Smooth muscle cell (in vitro differentiated cells): ENCODE data around the gene FARP2. TPM values are rescaled to one million over a fixed set of nuclear protein-coding genes. Genes with fewer than 3 reads are reported as not detected.

Experiments used
- DNase-seq: peaks from one replicate; lab custom pipeline; 2025; ENCODE audit not compliant: unreplicated experiment; lab: John Stamatoyannopoulos, UW
- H2AFZ ChIP-seq: fragments of 200-600 bp; sonication (generic); 2 replicates; pipeline ENCODE4 v1.6.0; 2016; ENCODE audit warnings: antibody characterized with exemption, low read depth, mild to moderate bottlenecking
- H3F3A ChIP-seq: fragments of 200-600 bp; sonication (generic); 2 replicates; pipeline ENCODE4 v1.6.0; 2017; ENCODE audit warnings: antibody characterized with exemption, low read depth
- H3K27ac ChIP-seq: fragments of 200-600 bp; sonication (generic); 2 replicates; pipeline ENCODE4 v1.5.1; 2016; ENCODE audit warnings: low read depth, mild to moderate bottlenecking
- H3K27me3 ChIP-seq: fragments of 200-600 bp; sonication (generic); 2 replicates; pipeline ENCODE4 v1.6.1; 2016; ENCODE audit warnings: low read depth, mild to moderate bottlenecking
- H3K36me3 ChIP-seq: fragments of 200-600 bp; sonication (generic); 2 replicates; pipeline ENCODE4 v1.5.1; 2016; ENCODE audit warnings: low read depth
- H3K4me1 ChIP-seq: fragments of 200-600 bp; sonication (generic); 2 replicates; pipeline ENCODE4 v1.5.1; 2016; ENCODE audit warnings: low read depth
- H3K4me2 ChIP-seq: fragments of 200-600 bp; sonication (generic); 2 replicates; pipeline ENCODE4 v1.6.0; 2016; ENCODE audit warnings: mild to moderate bottlenecking
- H3K4me3 ChIP-seq: fragments of 200-600 bp; sonication (generic); 2 replicates; pipeline ENCODE4 v1.5.1; 2016; ENCODE audit warnings: mild to moderate bottlenecking
- H3K79me2 ChIP-seq: fragments of 200-600 bp; sonication (generic); 2 replicates; pipeline ENCODE4 v1.6.0; 2016; ENCODE audit warnings: low read depth, mild to moderate bottlenecking
- H3K9ac ChIP-seq: fragments of 200-600 bp; sonication (generic); 2 replicates; pipeline ENCODE4 v1.6.0; 2016; ENCODE audit warnings: low read depth
- H3K9me3 ChIP-seq: fragments of 200-600 bp; sonication (generic); replicated peaks from 2 replicates; pipeline ENCODE4 v1.5.1; 2016; ENCODE audit warnings: low read depth
- H4K20me1 ChIP-seq: fragments of 200-600 bp; sonication (generic); 2 replicates; pipeline ENCODE4 v1.6.0; 2016; ENCODE audit warnings: low read depth
- CTCF ChIP-seq: fragments of 200-600 bp; sonication (generic); IDR thresholded peaks from 2 replicates; pipeline ENCODE4 v1.5.1; 2017; ENCODE audit warnings: borderline replicate concordance, mild to moderate bottlenecking, antibody characterized with exemption; ENCODE audit not compliant: insufficient read depth, poor library complexity, severe bottlenecking
- WGBS: methylation state at CpG from one replicate; pipeline ENCODE4 v1.1.7; 2016; ENCODE audit warnings: low lambda C conversion rate; 5-methylcytosine and 5-hydroxymethylcytosine counted together
- polyA plus RNA-seq: library from polyadenylated mRNA; unstranded; fragments of >200 nt; fragmentation: Nextera tagmentation; extraction: Ambion mirVana; gene quantifications from 2 replicates; pipeline ENCODE4 v1.2.1, GENCODE V29; 2016
- total RNA-seq: library from RNA; depleted of rRNA; stranded (reverse); fragments of >200 nt; gene quantifications from 2 replicates; pipeline ENCODE4 v1.2.3, GENCODE V29; 2014

The FARP2 gene
- total and polyA plus RNA-seq, 2 experiments from 2014 or later, result 15.9 to 27.4 TPM

DNA sequence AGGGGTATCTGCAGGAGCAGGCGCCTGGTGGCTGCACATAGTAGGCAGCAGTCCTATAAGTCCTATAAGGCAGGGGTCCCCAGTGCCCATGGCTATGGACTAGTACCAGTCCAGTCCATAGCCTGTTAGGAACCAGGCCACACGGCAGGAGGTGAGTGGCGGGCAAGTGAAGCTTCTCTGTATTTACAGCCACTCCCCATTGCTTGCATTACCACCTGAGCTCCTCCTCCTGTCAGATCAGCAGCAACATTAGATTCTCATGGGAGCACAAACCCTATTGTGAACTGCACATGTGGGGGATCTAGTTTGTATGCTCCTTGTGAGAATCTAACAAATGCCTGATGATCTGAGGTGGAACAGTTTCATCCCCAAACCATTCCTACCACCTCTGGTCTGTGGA, 119.2 kb downstream of the FARP2 start:
- Histone ChIP-seq H4K20me1 (no peaks in the 10 kb centered on the region), H3K4me1 (no peaks in the 10 kb centered on the region), H3K9ac (no peak overlapping the region)

DNA sequence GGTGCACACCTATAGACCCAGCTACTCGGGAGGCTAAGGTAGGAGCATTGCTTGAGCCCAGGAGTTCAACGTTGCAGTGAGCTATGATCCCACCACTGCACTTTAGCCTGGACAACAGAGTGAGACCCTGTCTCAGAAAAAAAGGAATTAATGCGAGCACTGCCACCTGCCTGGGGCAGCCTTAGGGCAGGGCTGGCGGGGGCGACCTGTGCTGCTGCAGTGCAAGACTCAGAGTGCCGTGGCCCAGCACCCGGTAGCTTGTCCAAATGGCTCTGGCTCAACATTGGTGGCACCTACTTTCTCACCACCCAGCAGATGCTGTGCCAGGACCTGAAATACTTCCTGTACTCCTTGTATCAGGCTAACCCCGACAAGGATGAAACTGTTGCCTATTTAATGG, 122.1 kb downstream of the FARP2 start:
- Histone ChIP-seq H3K4me3 (no peak overlapping the region), H4K20me1 (no peaks in the 10 kb centered on the region), H3F3A (no peaks in the 10 kb centered on the region), H3K4me1 (no peaks in the 10 kb centered on the region), H3K4me2 (no peak overlapping the region), H3K79me2 (no peaks in the 10 kb centered on the region), H3K9ac (no peak overlapping the region), H2AFZ (no peak overlapping the region), H3K27me3 (no peaks in the 10 kb centered on the region), H3K36me3 (no peaks in the 10 kb centered on the region), H3K9me3 (no peaks in the 10 kb centered on the region), H3K27ac (no peak overlapping the region)
- no peak for TF ChIP-seq CTCF
- 97% methylated on average over 8 of the region's 8 CpGs for WGBS
- no peak for DNase-seq

More for the DNA sequence above, 119.2 kb downstream of the FARP2 start:
- Histone ChIP-seq H3K9me3 (no peaks in the 10 kb centered on the region), H3K4me3 (no peak overlapping the region), H3K36me3 (no peaks in the 10 kb centered on the region), H2AFZ (no peak overlapping the region), H3K4me2 (no peak overlapping the region), H3K79me2 (no peaks in the 10 kb centered on the region), H3F3A (no peaks in the 10 kb centered on the region), H3K27ac (no peak overlapping the region), H3K27me3 (no peaks in the 10 kb centered on the region)
- 96% methylated on average over 3 of the region's 3 CpGs for WGBS
- no peak for TF ChIP-seq CTCF
- no peak for DNase-seq

DNA sequence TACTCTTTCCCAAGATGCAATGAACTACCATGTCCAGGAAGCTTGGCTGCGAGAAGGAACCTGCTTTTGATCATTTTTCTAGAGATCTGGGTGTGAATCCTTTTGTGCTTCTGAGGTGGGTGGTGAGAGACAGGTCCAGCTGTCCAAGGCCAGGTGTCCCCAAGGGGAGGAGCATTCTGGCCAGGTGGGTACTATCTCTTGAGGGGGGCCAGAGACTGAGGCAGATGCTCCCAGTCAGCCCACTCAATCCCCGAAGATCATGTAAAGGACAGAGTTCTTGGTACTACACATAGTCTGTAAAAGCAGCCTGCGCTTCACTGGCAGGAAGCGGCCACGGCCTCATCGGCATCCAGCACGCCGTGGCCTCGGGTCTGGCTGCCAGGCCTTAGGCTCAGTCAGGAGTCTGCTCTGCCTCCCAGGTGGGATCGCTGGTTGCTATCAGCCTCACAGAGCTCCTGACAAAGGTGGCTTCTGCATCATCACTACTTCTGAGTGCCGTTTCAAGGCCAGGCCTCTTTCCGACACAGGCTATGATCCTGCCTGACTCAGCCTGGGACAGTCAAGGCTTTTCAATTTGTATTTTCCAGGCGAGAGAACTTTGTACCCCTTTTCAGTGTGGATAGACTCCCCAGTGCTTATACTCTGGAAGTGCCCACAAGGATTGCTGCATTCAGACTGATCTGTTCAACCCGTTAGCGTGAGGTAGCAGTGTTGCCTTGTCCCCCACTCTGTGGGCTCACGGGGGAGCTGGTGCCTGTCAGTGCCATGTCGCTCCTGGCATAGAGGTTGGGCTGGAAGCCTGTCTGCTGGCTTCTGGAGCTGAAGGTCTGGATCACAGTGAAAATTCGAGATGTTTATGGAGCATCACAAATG, 123.2 kb downstream of the FARP2 start:
- Histone ChIP-seq H3K27me3 (no peaks in the 10 kb centered on the region), H2AFZ (no peak overlapping the region), H3K4me2 (no peak overlapping the region), H3K36me3 (no peaks in the 10 kb centered on the region), H3K27ac (no peak overlapping the region), H3K4me1 (no peaks in the 10 kb centered on the region), H3K9me3 (no peaks in the 10 kb centered on the region), H3K4me3 (no peak overlapping the region), H3F3A (no peaks in the 10 kb centered on the region), H3K9ac (no peak overlapping the region), H3K79me2 (no peaks in the 10 kb centered on the region), H4K20me1 (no peaks in the 10 kb centered on the region)
- DNase-seq, result no peak
- 93% methylated on average over 18 of the region's 18 CpGs for whole genome bisulfite sequencing
- no peak for TF ChIP-seq CTCF

DNA sequence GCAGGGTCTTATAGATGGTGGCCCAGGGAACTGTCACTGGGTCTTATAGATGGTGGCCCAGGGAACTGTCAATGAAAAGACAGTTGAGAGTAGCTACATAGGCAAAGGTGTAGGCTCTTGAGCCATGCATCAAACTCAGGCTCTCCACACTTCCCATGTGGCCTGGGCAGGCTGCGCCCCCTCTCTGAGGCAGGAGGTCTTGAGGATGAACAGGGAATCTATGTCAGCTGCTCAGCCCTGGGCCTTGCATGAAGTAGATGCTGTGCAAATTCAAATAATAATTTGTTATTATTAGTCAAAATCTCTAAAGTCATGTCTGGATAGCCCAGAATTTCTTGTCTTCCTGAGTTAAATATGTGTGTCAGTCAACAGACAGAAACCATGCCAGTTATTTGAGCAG, 125.6 kb downstream of the FARP2 start:
- WGBS, result 100% methylated on average over 1 of the region's 1 CpG
- Histone ChIP-seq H3K27ac (no peak overlapping the region), H3K4me3 (no peak overlapping the region), H3K9ac (no peak overlapping the region), H3K36me3 (no peaks in the 10 kb centered on the region), H3K4me2 (no peak overlapping the region), H3K4me1 (no peaks in the 10 kb centered on the region), H4K20me1 (no peaks in the 10 kb centered on the region), H3K27me3 (no peaks in the 10 kb centered on the region), H3K9me3 (no peaks in the 10 kb centered on the region), H3F3A (no peaks in the 10 kb centered on the region), H2AFZ (no peak overlapping the region), H3K79me2 (no peaks in the 10 kb centered on the region)
- no peak for TF ChIP-seq CTCF
- no peak for DNase-seq
